Endothelial cell of umbilical vein (primary cell): ENCODE measurements around the gene PDHB. TPM values are rescaled to one million over a fixed set of nuclear protein-coding genes. Genes with fewer than 3 reads are reported as not detected.

ENCODE experiments used
- BruUV-seq: library from RNA; stranded (reverse); fragments of 400-500 nt; replicated peaks from 2 replicates; lab custom pipeline; 2021; lab: Mats Ljungman, UMichigan
- CTCF ChIA-PET: fragments of 300-600, 350-600 bp; sonication (Branson Sonifier 250); formaldehyde crosslinking; loops from one replicate; lab custom pipeline; 2021; ENCODE audit warnings: antibody characterized with exemption, inconsistent platforms; lab: Charles Lee
- POLR2A ChIA-PET: fragments of 300-600, 350-600 bp; sonication (Branson Sonifier 250); formaldehyde crosslinking; loops from one replicate; lab custom pipeline; 2021; ENCODE audit warnings: antibody characterized with exemption, inconsistent platforms; lab: Charles Lee
- DNase-seq: peaks from one replicate; pipeline ENCODE4 v3.0.0-alpha.2; 2011; ENCODE audit warnings: low read depth, low spot score
- FAIRE-seq: peaks from 2 replicates; lab custom pipeline; 2011; peaks lifted over from hg19 to GRCh38; lab: Jason Lieb, UNC
- H2AFZ ChIP-seq: 2 replicates; pipeline ENCODE4 v1.6.0; 2012; ENCODE audit warnings: low read depth, low read length, control low read depth, inconsistent platforms
- H3K27ac ChIP-seq: 2 replicates; pipeline ENCODE4 v1.5.1; 2011; ENCODE audit warnings: low read depth, mild to moderate bottlenecking, control low read depth, low read length, moderate library complexity; ENCODE audit not compliant: insufficient read depth
- H3K27me3 ChIP-seq, 2 experiments: 2 replicates each; pipeline versions ENCODE4 v1.6.0 to v1.6.1; 2011; ENCODE audit warnings: low read length in 2 of 2, mixed read lengths in 1 of 2; ENCODE audit not compliant: control insufficient read depth in 2 of 2, insufficient read depth in 2 of 2
- H3K36me3 ChIP-seq, 2 experiments: 2 replicates in 1 of 2; 3 replicates in 1 of 2; pipeline ENCODE4 v1.5.1; 2011; ENCODE audit warnings: low read length in 2 of 2, mild to moderate bottlenecking in 1 of 2, moderate library complexity in 1 of 2; ENCODE audit not compliant: control insufficient read depth in 2 of 2, insufficient read depth in 2 of 2; ENCODE audit errors: extremely low read depth in 1 of 2
- H3K4me1 ChIP-seq: 3 replicates; pipeline ENCODE4 v1.5.1; 2011; ENCODE audit warnings: mild to moderate bottlenecking, low read length; ENCODE audit not compliant: control insufficient read depth, insufficient read depth; ENCODE audit errors: extremely low read depth
- H3K4me2 ChIP-seq: 2 replicates; pipeline ENCODE4 v1.6.1; 2011; ENCODE audit warnings: low read length, control low read depth, mixed read lengths; ENCODE audit not compliant: insufficient read depth
- H3K4me3 ChIP-seq, 3 experiments: fragments of 200-600 bp in 1 of 3; sonication (generic), shearing (Covaris generic) in 1 of 3; replicated peaks in 1 of 3; 2 replicates each; pipeline ENCODE4 v1.5.1; 2011 to 2016; ENCODE audit warnings: control low read depth in 3 of 3, low read length in 3 of 3, mild to moderate bottlenecking in 2 of 3, inconsistent platforms in 1 of 3, low read depth in 1 of 3, moderate library complexity in 1 of 3; ENCODE audit not compliant: insufficient read depth in 1 of 3
- H3K79me2 ChIP-seq: 2 replicates; pipeline ENCODE4 v1.6.0; 2012; ENCODE audit warnings: low read length, inconsistent platforms; ENCODE audit not compliant: control insufficient read depth, insufficient read depth
- H3K9ac ChIP-seq: replicated peaks from 2 replicates; pipeline ENCODE3; 2011; ENCODE audit warnings: low read length, control low read depth; ENCODE audit not compliant: insufficient read depth; ENCODE audit errors: extremely low read depth
- H3K9me1 ChIP-seq: replicated peaks from 3 replicates; pipeline ENCODE4 v1.6.0; 2011; ENCODE audit warnings: mild to moderate bottlenecking, low read length; ENCODE audit not compliant: control insufficient read depth, insufficient read depth; ENCODE audit errors: extremely low read depth
- H3K9me3 ChIP-seq: replicated peaks from 2 replicates; pipeline ENCODE4 v1.5.1; 2012; ENCODE audit warnings: low read length, inconsistent platforms; ENCODE audit not compliant: control insufficient read depth, insufficient read depth
- H4K20me1 ChIP-seq: replicated peaks from 2 replicates; pipeline ENCODE3; 2011; ENCODE audit warnings: mild to moderate bottlenecking, low read length; ENCODE audit not compliant: control insufficient read depth, insufficient read depth; ENCODE audit errors: extremely low read depth
- EZH2 ChIP-seq: IDR thresholded peaks from 2 replicates; pipeline ENCODE4 v1.6.1; 2012; ENCODE audit warnings: borderline replicate concordance, low read depth, mild to moderate bottlenecking, moderate library complexity, low read length, inconsistent platforms; ENCODE audit not compliant: severe bottlenecking
- FOS ChIP-seq: IDR thresholded peaks from 2 replicates; pipeline ENCODE4 v1.6.1; 2011; ENCODE audit warnings: mild to moderate bottlenecking, low read length, moderate library complexity, borderline replicate concordance; ENCODE audit not compliant: insufficient read depth
- GATA2 ChIP-seq: IDR thresholded peaks from 2 replicates; pipeline ENCODE4 v1.7.0; 2011; ENCODE audit warnings: low read depth, mild to moderate bottlenecking, moderate library complexity, mixed read lengths, low read length; ENCODE audit not compliant: insufficient read length, insufficient read depth
- MYC ChIP-seq: IDR thresholded peaks from one replicate; pipeline ENCODE4 v1.6.1; 2011; ENCODE audit warnings: mild to moderate bottlenecking, low read depth, low read length
- POLR2A ChIP-seq: IDR thresholded peaks from 2 replicates; pipeline ENCODE4 v1.6.1; 2012; ENCODE audit warnings: low read depth, mild to moderate bottlenecking, control low read depth, low read length
- POLR2AphosphoS5 ChIP-seq: IDR thresholded peaks from 2 replicates; pipeline ENCODE4 v1.6.1; 2012; ENCODE audit warnings: low read depth, mild to moderate bottlenecking, control low read depth, low read length, moderate library complexity; ENCODE audit not compliant: insufficient read depth
- dilution Hi-C: fragments of 300-500 bp; cut with MboI; formaldehyde crosslinking; loops from one replicate; pipeline ENCODE4 v1.15.0; 2019; ENCODE audit warnings: low sequenced_read_pairs; ENCODE audit not compliant: extremely low pct_ligation_motif_present
- intact Hi-C: fragments of 100-400 bp; cut with micrococcal nuclease; formaldehyde crosslinking; loops from one replicate; pipeline ENCODE4 v1.10.0; 2022
- polyA plus RNA-seq, 4 experiments: library from polyadenylated mRNA; depleted of rRNA in 3 of 4; stranded (reverse) in 3 of 4; unstranded in 1 of 4; fragments of >200 nt; gene quantifications; 2 replicates each; pipeline versions ENCODE4 v1.2.1 to v1.2.3, GENCODE V29; 2011 to 2012; ENCODE audit warnings: missing spikeins in 1 of 4
- total RNA-seq: library from RNA; stranded (reverse); gene quantifications from 2 replicates; pipeline ENCODE4 v1.2.3, GENCODE V29; 2021
- TF ChIP-seq, protein P1 (sequence below), 2 donors: IDR thresholded peaks; 1 replicate in 1 of 2; 2 replicates in 1 of 2; pipeline ENCODE4 v1.5.1; 2011; ENCODE audit warnings: low read length in 2 of 2, mild to moderate bottlenecking in 2 of 2, moderate library complexity in 2 of 2, control low read depth in 1 of 2, inconsistent platforms in 1 of 2, low read depth in 1 of 2; ENCODE audit not compliant: insufficient read depth in 1 of 2; ENCODE audit errors: extremely low read depth in 1 of 2

Gene PDHB
- total and polyA plus RNA-seq, 2 donors (not counting 3 experiments of a cell fraction or from before 2014, with no cell fraction given) = 50.8 to 60.8 TPM

GRCh38 chr3:58398669-58399333 is 34.8 kb downstream of the PDHB start:
- dilution Hi-C loops (no loop called here), intact Hi-C loops (no loop called here)
- Histone ChIP-seq H3K9me3 (no peaks in the 10 kb centered on the region), H2AFZ (no peak overlapping the region), H3K27ac (no peak overlapping the region), H4K20me1 (no peaks in the 10 kb centered on the region), H3K4me1 (no peaks in the 10 kb centered on the region), H3K9me1 (no peaks in the 10 kb centered on the region), H3K36me3 (peaks cover 0 to 21% of the 10 kb centered on the region in 2 experiments), H3K79me2 (no peaks in the 10 kb centered on the region), H3K4me2 (no peak overlapping the region), H3K4me3 (no peak overlapping the region), H3K27me3 (no peaks in the 10 kb centered on the region), H3K9ac (no peak overlapping the region)
- TF ChIP-seq POLR2A = no peak
- TF ChIP-seq EZH2 = no peak
- TF ChIP-seq GATA2 = no peak
- TF ChIP-seq, protein P1, sequence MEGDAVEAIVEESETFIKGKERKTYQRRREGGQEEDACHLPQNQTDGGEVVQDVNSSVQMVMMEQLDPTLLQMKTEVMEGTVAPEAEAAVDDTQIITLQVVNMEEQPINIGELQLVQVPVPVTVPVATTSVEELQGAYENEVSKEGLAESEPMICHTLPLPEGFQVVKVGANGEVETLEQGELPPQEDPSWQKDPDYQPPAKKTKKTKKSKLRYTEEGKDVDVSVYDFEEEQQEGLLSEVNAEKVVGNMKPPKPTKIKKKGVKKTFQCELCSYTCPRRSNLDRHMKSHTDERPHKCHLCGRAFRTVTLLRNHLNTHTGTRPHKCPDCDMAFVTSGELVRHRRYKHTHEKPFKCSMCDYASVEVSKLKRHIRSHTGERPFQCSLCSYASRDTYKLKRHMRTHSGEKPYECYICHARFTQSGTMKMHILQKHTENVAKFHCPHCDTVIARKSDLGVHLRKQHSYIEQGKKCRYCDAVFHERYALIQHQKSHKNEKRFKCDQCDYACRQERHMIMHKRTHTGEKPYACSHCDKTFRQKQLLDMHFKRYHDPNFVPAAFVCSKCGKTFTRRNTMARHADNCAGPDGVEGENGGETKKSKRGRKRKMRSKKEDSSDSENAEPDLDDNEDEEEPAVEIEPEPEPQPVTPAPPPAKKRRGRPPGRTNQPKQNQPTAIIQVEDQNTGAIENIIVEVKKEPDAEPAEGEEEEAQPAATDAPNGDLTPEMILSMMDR (IDR thresholded peaks at IDR 0.05; ENCODE audit: extremely low read depth in 1 of 2, insufficient read depth in 1 of 2, low read depth in 1 of 2, low read length in 2 of 2) = no peak
- DNase-seq = no peak
- BruUV-seq = no TSS peak
- POLR2A ChIA-PET = no interaction called here
- FAIRE-seq = no peak
- CTCF ChIA-PET = interaction anchor here (1.0 kb wide), 1 partner anchor 65 kb away, joined by 3 read pairs; no protein-coding TSS in a partner anchor

- Histone ChIP-seq H3K27ac (no peak overlapping the region), H4K20me1 (no peaks in the 10 kb centered on the region), H3K27me3 (no peaks in the 10 kb centered on the region), H3K36me3 (peaks cover 0 to 18% of the 10 kb centered on the region in 2 experiments), H3K9me1 (no peaks in the 10 kb centered on the region), H3K4me2 (no peak overlapping the region), H3K79me2 (no peaks in the 10 kb centered on the region), H3K9me3 (no peaks in the 10 kb centered on the region), H3K4me1 (peaks cover 6% of the 10 kb centered on the region), H3K9ac (no peak overlapping the region), H3K4me3 (no peak overlapping the region), H2AFZ (no peak overlapping the region)
- ChIA-PET CTCF (no interaction called here), POLR2A (no interaction called here)
- intact Hi-C loops = no loop called here
- dilution Hi-C loops = no loop called here
- no TSS peak for BruUV-seq
- FAIRE-seq = no peak
- TF ChIP-seq POLR2AphosphoS5 (no peak), FOS (no peak), POLR2A (no peak), MYC (no peak)
- TF ChIP-seq, protein P1 (IDR thresholded peaks at IDR 0.05; ENCODE audit: extremely low read depth in 1 of 2, insufficient read depth in 1 of 2, low read depth in 1 of 2, low read length in 2 of 2) = no peak
- no peak for DNase-seq
Measured at GRCh38 chr3:58394339-58394738, 39.3 kb downstream of the PDHB start.
